Measurements from ENCODE around the gene KIAA0586. TPM values are rescaled to one million over a fixed set of nuclear protein-coding genes. Genes with fewer than 3 reads are reported as not detected.
A peak's percentile ranks its signal among the peaks of the same experiment; 100 is the strongest.

The KIAA0586 gene
- total and polyA plus RNA-seq, 2 of the 4 experiments (the other 2 are of a cell fraction) = 9.4 to 36.7 TPM

- no peaks in the 10 kb centered on the region for H3K9me1 ChIP-seq (ENCODE audit: insufficient read depth, low read length)
- H4K20me1 ChIP-seq (ENCODE audit: insufficient read depth, low read length) = no peaks in the 10 kb centered on the region
- H2AFZ ChIP-seq (replicated peaks; ENCODE audit: low read length, poor library complexity) = peak overlapping the region; percentile 95
- H3K79me1 ChIP-seq (ENCODE audit: low read depth in 1 of 2, low read length in 2 of 2) = peaks cover 2 to 22% of the 10 kb centered on the region in 2 experiments; a peak in 2 of 4 replicates
- no peaks in the 10 kb centered on the region for H3K4me1 ChIP-seq (ENCODE audit: control insufficient read depth, insufficient read depth, low read length)
- H4K5ac ChIP-seq (ENCODE audit: low read depth, low read length) = peak overlapping the region; percentile 83
- intact Hi-C loops (cut with micrococcal nuclease) = loop anchor here (2.0 kb wide), 1 partner anchor 128 kb away; the partner anchor contains the start of gene ARID4A
- dilution Hi-C loops (cut with HindIII; ENCODE audit: low sequenced_read_pairs, unreplicated experiment) = no loop called here
- peak overlapping the region; percentile 92 for H3K4me3 ChIP-seq (ENCODE audit: insufficient read depth, low read depth, low read length)
- H3K4ac ChIP-seq (ENCODE audit: low read depth, low read length) = peak overlapping the region; percentile 96
- no peaks in the 10 kb centered on the region for H3K9me3 ChIP-seq (ENCODE audit: control insufficient read depth, insufficient read depth, low read length)
- ChIA-PET POLR2A (ENCODE audit: unreplicated experiment) (interaction anchor here (0.6 kb wide), 3 partner anchors 13 to 737 kb away, joined by 3 to 4 read pairs (median 3); no protein-coding TSS in a partner anchor), CTCF (no interaction called here)
- peak overlapping the region; percentile 99 for H3K56ac ChIP-seq (ENCODE audit: extremely low read depth, insufficient read depth, low read length)
- peak overlapping the region; percentile 88 for H3K18ac ChIP-seq (ENCODE audit: low read depth, low read length)
- 0 out of 2 replicates have a peak, but pooled peaks cover 2% of the 10 kb centered on the region for H3K36me3 ChIP-seq (ENCODE audit: control insufficient read depth, insufficient read depth, low read length)
- peak overlapping the region; percentile 96 for H2BK5ac ChIP-seq (ENCODE audit: low read depth, low read length, poor library complexity, severe bottlenecking)
- TF ChIP-seq MXI1 (IDR thresholded peaks at IDR 0.05; ENCODE audit: borderline replicate concordance, low read depth, low read length) (peak; percentile 98), RCOR1 (IDR thresholded peaks at IDR 0.05; ENCODE audit: insufficient replicate concordance, low read length) (no peak), RFX5 (IDR thresholded peaks at IDR 0.05; ENCODE audit: low read depth, low read length) (no peak), MAZ (IDR thresholded peaks at IDR 0.05; ENCODE audit: borderline replicate concordance, low read depth, low read length) (peak; percentile 37; the same call in 1 of the 2 replicates), CTCF (conservative IDR thresholded peaks at IDR 0.05; ENCODE audit: low read depth, low read length) (no peak), MAFK (IDR thresholded peaks at IDR 0.05; ENCODE audit: low read depth, low read length) (no peak)
- TF ChIP-seq, protein P1, sequence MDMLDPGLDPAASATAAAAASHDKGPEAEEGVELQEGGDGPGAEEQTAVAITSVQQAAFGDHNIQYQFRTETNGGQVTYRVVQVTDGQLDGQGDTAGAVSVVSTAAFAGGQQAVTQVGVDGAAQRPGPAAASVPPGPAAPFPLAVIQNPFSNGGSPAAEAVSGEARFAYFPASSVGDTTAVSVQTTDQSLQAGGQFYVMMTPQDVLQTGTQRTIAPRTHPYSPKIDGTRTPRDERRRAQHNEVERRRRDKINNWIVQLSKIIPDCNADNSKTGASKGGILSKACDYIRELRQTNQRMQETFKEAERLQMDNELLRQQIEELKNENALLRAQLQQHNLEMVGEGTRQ (IDR thresholded peaks at IDR 0.05; ENCODE audit: low read depth, low read length) = peak; percentile 82
- peak; percentile 65 for DNase-seq
- H2BK120ac ChIP-seq (ENCODE audit: low read depth, low read length) = peak overlapping the region; percentile 97
- H2AK9ac ChIP-seq (replicated peaks; ENCODE audit: low read depth, low read length, poor library complexity) = peak overlapping the region; percentile 84
- ATAC-seq (ENCODE audit: low read depth) = peak; percentile 71
- H2BK20ac ChIP-seq (ENCODE audit: low read depth, low read length) = peak overlapping the region; percentile 96
- H3K27ac ChIP-seq (ENCODE audit: insufficient read depth, low read length) = peak overlapping the region; percentile 93
- peak overlapping the region; percentile 90 to 98 for H4K8ac ChIP-seq (ENCODE audit: low read depth in 2 of 2, low read length in 2 of 2)
- TSS peak; percentile 63 for BruUV-seq (replicated peaks)
- 0% methylated on average over 1 of the region's 35 CpGs; no CpG with 5 or more reads in 1 of the 2 experiments for WGBS, 2 experiments (ENCODE audit: extremely low coverage in 2 of 2, insufficient read length in 1 of 2)
- H3K23ac ChIP-seq (ENCODE audit: low read depth, low read length) = peak overlapping the region; percentile 86
- peak overlapping the region; percentile 98 for H3K9ac ChIP-seq (ENCODE audit: low read depth, low read length)
- in situ Hi-C loops (cut with MboI; ENCODE audit: low sequenced_read_pairs) = no loop called here
- no peaks in the 10 kb centered on the region for H3K27me3 ChIP-seq (ENCODE audit: control insufficient read depth, insufficient read depth, low read length)
- peak overlapping the region; percentile 86 for H2BK15ac ChIP-seq (ENCODE audit: low read depth, low read length)
- H4K91ac ChIP-seq (ENCODE audit: insufficient read depth, low read depth, low read length) = peak overlapping the region; percentile 95
- peak overlapping the region; percentile 68 for H3K4me2 ChIP-seq (ENCODE audit: low read depth, low read length)
- H3K14ac ChIP-seq (replicated peaks; ENCODE audit: low read depth, low read length) = peak overlapping the region; percentile 97
- H2AK5ac ChIP-seq (ENCODE audit: low read depth, low read length) = peak overlapping the region; percentile 2; the same call in 1 of the 2 replicates
These were observed 744 bp upstream of the KIAA0586 start for GRCh38 chr14:58426670-58427280.

All from IMR-90 (cell line).